GM21390 (cell line): ENCODE results near the gene ITSN2.
A peak's percentile ranks its signal among the peaks of the same experiment; 100 is the strongest.

ENCODE experiments used
- ATAC-seq: cut with Tn5 transposase; IDR thresholded peaks from one replicate; pipeline ENCODE4 v1.9.1; 2021; ENCODE audit not compliant: unreplicated experiment

The ITSN2 gene

GRCh38 chr2:24336811-24337210 lies 23.5 kb downstream of the ITSN2 start:
- no peak for ATAC-seq

- no peak for ATAC-seq
These were observed 26.1 kb downstream of the ITSN2 start for GRCh38 chr2:24334245-24334633.

- ATAC-seq = no peak
These were observed 27.4 kb downstream of the ITSN2 start for GRCh38 chr2:24332791-24333540.

GRCh38 chr2:24330161-24330560 lies 30.2 kb downstream of the ITSN2 start:
- ATAC-seq = no peak

GRCh38 chr2:24329700-24330099 lies 30.6 kb downstream of the ITSN2 start:
- ATAC-seq = no peak

- ATAC-seq = no peak
These were observed 32.3 kb downstream of the ITSN2 start for GRCh38 chr2:24328010-24328409.

GRCh38 chr2:24317491-24317920 lies 42.8 kb downstream of the ITSN2 start:
- ATAC-seq = no peak

GRCh38 chr2:24315669-24316068 lies 44.7 kb downstream of the ITSN2 start:
- peak; percentile 82 for ATAC-seq

- ATAC-seq = no peak
These were observed 46.3 kb downstream of the ITSN2 start for GRCh38 chr2:24313744-24314632.

- no peak for ATAC-seq
These were observed 52.4 kb downstream of the ITSN2 start for GRCh38 chr2:24307961-24308360.

- ATAC-seq = no peak
These were observed 55.7 kb downstream of the ITSN2 start for GRCh38 chr2:24304631-24305030.

- no peak for ATAC-seq
These were observed 56.2 kb downstream of the ITSN2 start for GRCh38 chr2:24304098-24304497.

GRCh38 chr2:24301599-24301998 lies 58.7 kb downstream of the ITSN2 start:
- ATAC-seq = no peak

GRCh38 chr2:24297663-24298062 lies 62.7 kb downstream of the ITSN2 start:
- no peak for ATAC-seq

GRCh38 chr2:24287171-24287570 lies 73.2 kb downstream of the ITSN2 start:
- no peak for ATAC-seq

GRCh38 chr2:24285484-24286152 lies 74.7 kb downstream of the ITSN2 start:
- no peak for ATAC-seq

- no peak for ATAC-seq
These were observed 79.7 kb downstream of the ITSN2 start for GRCh38 chr2:24280645-24281044.

- ATAC-seq = no peak
These were observed 80.2 kb downstream of the ITSN2 start for GRCh38 chr2:24280161-24280560.

GRCh38 chr2:24276349-24276899 lies 83.9 kb downstream of the ITSN2 start:
- no peak for ATAC-seq

GRCh38 chr2:24274809-24275208 lies 85.5 kb downstream of the ITSN2 start:
- ATAC-seq = no peak

GRCh38 chr2:24273598-24273997 lies 86.7 kb downstream of the ITSN2 start:
- ATAC-seq = no peak
